Mesenchymal stem cell (in vitro differentiated cells and primary cell): ENCODE data around the gene ATG9A.
A peak's percentile ranks its signal among the peaks of the same experiment; 100 is the strongest.

ENCODE experiments used
- DNase-seq: peaks from one replicate; pipeline ENCODE4 v3.0.0-alpha.2; 2013
- H2AFZ ChIP-seq: one replicate; pipeline ENCODE4 v1.6.1; 2013; ENCODE audit warnings: low read depth, mild to moderate bottlenecking, control low read depth, inconsistent platforms, low read length, moderate library complexity
- H2AK5ac ChIP-seq: 2 replicates; pipeline ENCODE4 v1.6.1; 2013; ENCODE audit warnings: low read length, moderate library complexity, mild to moderate bottlenecking, inconsistent platforms; ENCODE audit not compliant: severe bottlenecking
- H2BK120ac ChIP-seq: one replicate; pipeline ENCODE4 v1.6.1; 2013; ENCODE audit warnings: low read depth, mild to moderate bottlenecking, inconsistent platforms, low read length, moderate library complexity
- H2BK12ac ChIP-seq, 2 experiments: one replicate each; pipeline ENCODE4 v1.6.1; 2013; ENCODE audit warnings: inconsistent platforms in 2 of 2, low read length in 2 of 2, mild to moderate bottlenecking in 2 of 2, moderate library complexity in 2 of 2, control low read depth in 1 of 2
- H2BK15ac ChIP-seq: one replicate; pipeline ENCODE4 v1.6.1; 2013; ENCODE audit warnings: mild to moderate bottlenecking, low read depth, inconsistent platforms; ENCODE audit not compliant: poor library complexity, severe bottlenecking
- H2BK5ac ChIP-seq: 2 replicates; pipeline ENCODE4 v1.6.1; 2013; ENCODE audit warnings: low read depth, mild to moderate bottlenecking, low read length, control low read depth, inconsistent platforms; ENCODE audit not compliant: poor library complexity, severe bottlenecking
- H3K14ac ChIP-seq, 2 experiments: one replicate each; pipeline ENCODE4 v1.6.1; 2013; ENCODE audit warnings: inconsistent platforms in 2 of 2, low read length in 2 of 2, control low read depth in 1 of 2, mild to moderate bottlenecking in 1 of 2, moderate library complexity in 1 of 2
- H3K18ac ChIP-seq, 2 experiments: one replicate each; pipeline ENCODE4 v1.6.1; 2013; ENCODE audit warnings: inconsistent platforms in 2 of 2, low read length in 2 of 2, control low read depth in 1 of 2, low read depth in 1 of 2, mild to moderate bottlenecking in 1 of 2
- H3K23ac ChIP-seq, 2 experiments: one replicate each; pipeline ENCODE4 v1.6.1; 2013; ENCODE audit warnings: inconsistent platforms in 2 of 2, low read length in 2 of 2, mild to moderate bottlenecking in 2 of 2, moderate library complexity in 2 of 2, control low read depth in 1 of 2
- H3K27ac ChIP-seq: 2 replicates; pipeline ENCODE4 v1.5.1; 2013; ENCODE audit warnings: mild to moderate bottlenecking, moderate library complexity, low read length, control low read depth, inconsistent platforms; ENCODE audit not compliant: poor library complexity, severe bottlenecking
- H3K27me3 ChIP-seq, 2 experiments: 2 replicates each; pipeline versions ENCODE4 v1.6.1 to v1.7.0; 2013; ENCODE audit warnings: low read length in 2 of 2, mild to moderate bottlenecking in 2 of 2, moderate library complexity in 2 of 2, control low read depth in 1 of 2, inconsistent platforms in 1 of 2; ENCODE audit not compliant: control insufficient read depth in 1 of 2, insufficient read depth in 1 of 2
- H3K36me3 ChIP-seq, 2 experiments: 2 replicates each; pipeline versions ENCODE4 v1.6.1 to v1.7.0; 2013; ENCODE audit warnings: low read length in 2 of 2, control low read depth in 1 of 2, inconsistent platforms in 1 of 2, low read depth in 1 of 2, mild to moderate bottlenecking in 1 of 2; ENCODE audit not compliant: insufficient read depth in 2 of 2, control insufficient read depth in 1 of 2
- H3K4ac ChIP-seq, 2 experiments: one replicate each; pipeline ENCODE4 v1.6.1; 2013; ENCODE audit warnings: inconsistent platforms in 2 of 2, low read length in 2 of 2, mild to moderate bottlenecking in 2 of 2, moderate library complexity in 2 of 2, control low read depth in 1 of 2, low read depth in 1 of 2
- H3K4me1 ChIP-seq: 2 replicates; pipeline ENCODE4 v1.6.1; 2013; ENCODE audit warnings: low read depth, low read length, control low read depth; ENCODE audit not compliant: control insufficient read depth, insufficient read depth
- H3K4me2 ChIP-seq: 2 replicates; pipeline ENCODE4 v1.6.1; 2013; ENCODE audit warnings: low read length, mild to moderate bottlenecking, inconsistent platforms; ENCODE audit not compliant: poor library complexity, severe bottlenecking
- H3K4me3 ChIP-seq, 2 experiments: 2 replicates each; pipeline versions ENCODE4 v1.5.1 to v1.7.0; 2013; ENCODE audit warnings: low read length in 2 of 2, mild to moderate bottlenecking in 2 of 2, control low read depth in 1 of 2, low read depth in 1 of 2; ENCODE audit not compliant: insufficient read depth in 1 of 2
- H3K79me1 ChIP-seq: replicated peaks from 2 replicates; pipeline ENCODE4 v1.6.1; 2013; ENCODE audit warnings: mild to moderate bottlenecking, control low read depth, low read length, inconsistent platforms; ENCODE audit not compliant: poor library complexity, severe bottlenecking
- H3K9ac ChIP-seq: 2 replicates; pipeline ENCODE4 v1.7.0; 2013; ENCODE audit warnings: mild to moderate bottlenecking, low read length, moderate library complexity
- H3K9me3 ChIP-seq: 2 replicates; pipeline ENCODE4 v1.7.0; 2013; ENCODE audit warnings: mild to moderate bottlenecking, low read length; ENCODE audit not compliant: control insufficient read depth
- H4K8ac ChIP-seq: one replicate; pipeline ENCODE4 v1.6.1; 2013; ENCODE audit warnings: inconsistent platforms, mild to moderate bottlenecking, low read length, moderate library complexity
- H4K91ac ChIP-seq: one replicate; pipeline ENCODE4 v1.6.1; 2013; ENCODE audit warnings: mild to moderate bottlenecking, low read length, inconsistent platforms
- WGBS: methylation state at CpG from one replicate; pipeline ENCODE4 v1.1.7; 2013; ENCODE audit warnings: mixed read lengths; 5-methylcytosine and 5-hydroxymethylcytosine counted together

ATG9A gene

DNA sequence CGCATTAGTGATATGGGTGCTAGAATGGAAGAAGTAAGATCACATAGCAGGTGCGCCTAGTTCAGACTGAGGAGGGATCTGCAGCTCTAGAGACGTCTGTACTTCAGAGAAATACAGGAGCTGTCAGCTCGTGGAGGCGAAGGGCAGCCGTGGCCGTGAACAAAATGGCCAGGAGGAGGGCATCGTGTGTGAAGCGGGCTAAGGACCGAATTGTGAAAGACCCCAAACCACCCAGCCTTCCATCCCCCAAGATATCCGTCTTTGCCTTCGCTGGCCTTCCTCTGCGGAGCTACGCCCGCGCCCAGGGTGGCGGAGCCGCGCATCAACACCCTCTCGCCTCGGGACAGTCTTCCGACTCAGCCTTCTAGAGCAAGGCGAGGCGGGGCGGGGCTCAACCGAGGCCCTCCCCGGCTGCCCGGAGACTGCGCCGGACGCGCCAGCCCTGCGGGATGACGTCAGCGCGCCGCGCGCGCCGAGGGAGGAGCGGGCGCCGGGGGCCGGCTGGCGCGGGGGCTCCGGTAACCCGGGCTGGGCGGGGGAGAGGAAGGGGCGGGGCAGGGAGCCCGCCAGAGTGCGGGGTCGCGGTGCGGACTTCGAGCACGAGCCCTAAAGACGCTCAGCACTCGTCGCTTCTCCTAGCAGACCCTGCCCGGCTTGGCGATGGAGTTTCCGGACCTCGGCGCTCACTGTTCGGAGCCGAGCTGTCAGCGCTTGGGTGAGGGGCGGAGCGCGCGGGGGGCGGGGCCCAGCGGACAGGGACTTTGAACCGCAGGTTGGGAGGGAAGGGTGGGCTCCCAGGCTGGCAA, 22.9 kb downstream of the ATG9A start, which contains the start of gene ZFAND2B:
ZFAND2B (plus strand) TSS at position 455 of the 806 bp plus-strand sequence; CDS start at position 661, 206 bp downstream.
- peak within 1 kb of the TSS; percentile 33 for H4K8ac ChIP-seq
- H2BK15ac ChIP-seq = peak within 1 kb of the TSS; percentile 93

DNA sequence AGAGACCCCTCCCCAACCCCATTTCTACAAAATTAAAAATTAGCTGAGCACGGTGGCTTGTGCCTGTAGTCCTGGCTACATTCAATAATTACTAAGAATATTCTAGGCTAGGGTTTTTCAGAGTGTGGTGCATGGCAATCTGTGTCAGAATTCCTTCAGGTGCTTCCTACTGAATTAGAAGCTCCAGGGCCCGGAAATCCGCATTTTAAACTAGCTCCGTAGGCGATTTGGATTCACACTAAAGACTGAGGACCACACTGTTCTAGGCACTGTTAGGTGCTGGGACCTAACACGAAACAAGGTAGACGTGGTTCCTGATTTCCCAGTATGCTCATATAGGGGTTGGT, 23.5 kb downstream of the ATG9A start:
- Histone ChIP-seq H3K4me1 (peaks cover 14% of the 10 kb centered on the region), H3K79me1 (peaks cover 8% of the 10 kb centered on the region), H3K27ac (no peak overlapping the region), H3K27me3 (no peaks in the 10 kb centered on the region), H3K23ac (no peak overlapping the region), H3K9me3 (no peaks in the 10 kb centered on the region), H3K14ac (peak overlapping the region in 1 of 2 experiments; percentile 0), H2BK120ac (no peak overlapping the region), H3K9ac (peak overlapping the region; percentile 90), H3K36me3 (peaks cover 29 to 33% of the 10 kb centered on the region in 2 experiments), H2AFZ (peak overlapping the region; percentile 66), H2BK15ac (no peak overlapping the region), H3K18ac (peak overlapping the region in 1 of 2 experiments; percentile 15), H2AK5ac (no peak overlapping the region), H3K4me3 (peak overlapping the region in 1 of 2 experiments; percentile 87), H4K91ac (no peak overlapping the region), H3K4ac (peak overlapping the region in 1 of 2 experiments; percentile 2), H3K4me2 (peak overlapping the region; percentile 55), H2BK12ac (no peak overlapping the region), H2BK5ac (no peak overlapping the region), H4K8ac (no peak overlapping the region)
- no peak for DNase-seq
- 32% methylated on average over 6 of the region's 7 CpGs for WGBS

More for the DNA sequence above, 22.9 kb downstream of the ATG9A start, which contains the start of gene ZFAND2B:
- H3K27me3 ChIP-seq = no peaks in the 10 kb centered on the region
- H3K18ac ChIP-seq = peak within 1 kb of the TSS; percentile 67 to 86
- peak; percentile 92 for DNase-seq
- H3K4me2 ChIP-seq = peak within 1 kb of the TSS; percentile 55
- H3K36me3 ChIP-seq = peaks cover 29 to 38% of the 10 kb centered on the region in 2 experiments
- H3K4me3 ChIP-seq = peak within 1 kb of the TSS; percentile 76 to 87
- peak within 1 kb of the TSS in 1 of 2 experiments; percentile 64 for H3K14ac ChIP-seq
- 1% methylated on average over 56 of the region's 76 CpGs for WGBS
- H3K23ac ChIP-seq = no peak within 1 kb of the TSS
- H2AFZ ChIP-seq = peak within 1 kb of the TSS; percentile 66
- H3K9ac ChIP-seq = peak within 1 kb of the TSS; percentile 90
- peaks cover 14% of the 10 kb centered on the region for H3K4me1 ChIP-seq
- H2AK5ac ChIP-seq = peak within 1 kb of the TSS; percentile 31
- H3K79me1 ChIP-seq = peaks cover 8% of the 10 kb centered on the region
- peak within 1 kb of the TSS; percentile 14 to 81 for H2BK12ac ChIP-seq
- no peaks in the 10 kb centered on the region for H3K9me3 ChIP-seq
- peak within 1 kb of the TSS; percentile 46 for H2BK5ac ChIP-seq
- H3K4ac ChIP-seq = peak within 1 kb of the TSS; percentile 55 to 83
- H2BK120ac ChIP-seq = no peak within 1 kb of the TSS
- H4K91ac ChIP-seq = peak within 1 kb of the TSS; percentile 62
- peak within 1 kb of the TSS; percentile 89 for H3K27ac ChIP-seq

DNA sequence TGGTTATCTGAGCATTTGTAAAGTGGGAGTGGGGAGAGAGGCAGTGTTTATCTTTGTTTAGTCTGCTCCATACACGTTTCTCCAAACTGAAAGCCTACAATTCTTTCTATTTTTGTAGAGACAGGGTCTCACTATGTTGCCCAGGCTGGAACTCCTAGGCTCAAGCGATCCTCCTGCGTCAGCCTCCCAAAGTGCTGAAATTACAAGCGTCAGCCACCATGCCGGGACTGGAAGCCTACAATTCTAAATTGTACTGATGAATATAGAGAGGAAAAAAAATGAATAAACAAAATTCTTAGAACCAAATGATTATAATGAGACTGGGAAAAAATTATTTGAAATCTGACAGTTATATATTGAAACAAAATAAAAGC, 24.3 kb downstream of the ATG9A start:
- Histone ChIP-seq H2AFZ (no peak overlapping the region), H2BK5ac (no peak overlapping the region), H3K9me3 (no peaks in the 10 kb centered on the region), H3K27me3 (no peaks in the 10 kb centered on the region), H4K91ac (no peak overlapping the region), H3K4me1 (peaks cover 14% of the 10 kb centered on the region), H4K8ac (no peak overlapping the region), H3K79me1 (peaks cover 8% of the 10 kb centered on the region), H3K18ac (no peak overlapping the region), H2BK12ac (no peak overlapping the region), H3K4ac (no peak overlapping the region), H3K4me2 (no peak overlapping the region), H3K36me3 (peaks cover 21 to 25% of the 10 kb centered on the region in 2 experiments), H3K27ac (no peak overlapping the region), H2AK5ac (no peak overlapping the region), H3K4me3 (no peak overlapping the region), H3K23ac (no peak overlapping the region), H2BK120ac (no peak overlapping the region), H3K14ac (no peak overlapping the region), H3K9ac (no peak overlapping the region), H2BK15ac (no peak overlapping the region)
- DNase-seq = no peak
- 100% methylated on average over 3 of the region's 5 CpGs for WGBS

DNA sequence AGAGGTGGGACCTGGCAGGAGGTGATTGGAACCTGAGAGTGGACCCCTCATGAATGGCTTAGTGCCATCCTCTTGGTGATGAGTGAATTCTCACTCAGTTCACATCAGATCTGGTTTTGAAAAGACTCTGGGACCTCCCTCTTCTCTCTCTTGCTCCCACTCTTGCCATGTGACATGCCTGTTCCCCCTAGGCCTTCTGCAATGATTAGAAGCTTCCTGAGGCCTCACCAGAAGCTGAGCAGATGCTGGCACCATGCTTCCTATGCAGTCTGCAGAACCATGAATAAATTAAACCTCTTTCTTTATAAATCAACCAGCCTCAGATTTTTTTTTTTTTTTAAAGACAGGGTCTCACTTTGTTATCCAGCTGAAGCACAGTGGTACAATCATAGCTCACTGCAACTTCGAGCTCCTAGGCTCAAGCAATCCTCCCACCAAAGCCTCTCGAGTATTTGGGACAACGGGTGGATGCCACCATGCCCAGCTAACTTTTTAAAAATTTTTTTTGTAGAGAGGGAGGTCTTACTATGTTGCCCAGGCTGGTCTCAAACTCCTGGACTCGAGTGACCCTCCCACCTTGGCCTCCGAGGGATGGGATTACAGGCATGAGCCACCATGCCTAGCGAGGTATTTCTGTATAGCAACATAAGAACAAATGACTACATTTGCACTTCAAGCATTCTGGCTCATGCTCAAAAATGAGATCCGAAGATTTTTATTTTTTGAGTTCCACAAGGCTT, 24.8 kb downstream of the ATG9A start:
- H3K18ac ChIP-seq = no peak overlapping the region
- no peak overlapping the region for H2AK5ac ChIP-seq
- no peak overlapping the region for H2AFZ ChIP-seq
- no peak overlapping the region for H3K27ac ChIP-seq
- H3K36me3 ChIP-seq = peaks cover 15 to 19% of the 10 kb centered on the region in 2 experiments
- no peak overlapping the region for H4K91ac ChIP-seq
- H2BK120ac ChIP-seq = no peak overlapping the region
- H3K4me1 ChIP-seq = peaks cover 14% of the 10 kb centered on the region
- H4K8ac ChIP-seq = no peak overlapping the region
- peaks cover 1 to 3% of the 10 kb centered on the region in 2 experiments for H3K27me3 ChIP-seq
- H3K4me3 ChIP-seq = no peak overlapping the region
- H2BK5ac ChIP-seq = no peak overlapping the region
- H2BK12ac ChIP-seq = no peak overlapping the region
- H3K14ac ChIP-seq = no peak overlapping the region
- DNase-seq = no peak
- H3K9me3 ChIP-seq = no peaks in the 10 kb centered on the region
- 85% methylated on average over 7 of the region's 7 CpGs for WGBS
- no peak overlapping the region for H3K4me2 ChIP-seq
- H3K79me1 ChIP-seq = peaks cover 8% of the 10 kb centered on the region
- H3K4ac ChIP-seq = no peak overlapping the region
- H3K23ac ChIP-seq = no peak overlapping the region
- no peak overlapping the region for H2BK15ac ChIP-seq
- no peak overlapping the region for H3K9ac ChIP-seq
